Vagina (tissue), 2 donors: ENCODE measurements around the gene TPP1.

Source experiments
- CTCF ChIP-seq, 3 experiments: fragments of 450-650 bp in 2 of 3; fragments of 200-600 bp in 1 of 3; sonication (generic) in 1 of 3; IDR thresholded peaks; one replicate each; pipeline ENCODE4 v1.5.1; 2017 to 2019; ENCODE audit warnings: antibody characterized with exemption in 3 of 3, mild to moderate bottlenecking in 2 of 3, moderate library complexity in 2 of 3
- POLR2A ChIP-seq, 2 donors: fragments of 450-650 bp; IDR thresholded peaks; one replicate each; pipeline ENCODE4 v1.6.1; 2017; ENCODE audit warnings: antibody characterized with exemption in 2 of 2, mild to moderate bottlenecking in 2 of 2, moderate library complexity in 2 of 2
- POLR2AphosphoS5 ChIP-seq, 2 donors: sonication (generic); formaldehyde crosslinking; IDR thresholded peaks; one replicate each; pipeline ENCODE4 v1.9.0; 2017; ENCODE audit warnings: antibody characterized with exemption in 2 of 2, mild to moderate bottlenecking in 2 of 2, low read depth in 1 of 2; ENCODE audit not compliant: insufficient read depth in 1 of 2

- TF ChIP-seq CTCF (IDR thresholded peaks at IDR 0.05): no peak
- TF ChIP-seq POLR2A (IDR thresholded peaks at IDR 0.05): no peak
- no peak for TF ChIP-seq POLR2AphosphoS5 (IDR thresholded peaks at IDR 0.05; ENCODE audit: insufficient read depth in 1 of 2, low read depth in 1 of 2)
These were observed 19.8 kb downstream of the TPP1 start for GRCh38 chr11:6599449-6599848.
